ENCODE measurements around the gene CAMTA1.

CAMTA1 gene

GRCh38 chr1:7174980-7175906 lies 390.0 kb downstream of the CAMTA1 start:
- TF ChIP-seq CTCF (IDR thresholded peaks at IDR 0.05; ENCODE audit: low read depth, low read length): no peak
- H3K4me3 ChIP-seq (ENCODE audit: low read depth, low read length): no peak overlapping the region

GRCh38 chr1:7177021-7177420 lies 391.8 kb downstream of the CAMTA1 start:
- no peak for TF ChIP-seq CTCF (IDR thresholded peaks at IDR 0.05; ENCODE audit: low read depth, low read length)
- H3K4me3 ChIP-seq (ENCODE audit: low read depth, low read length): no peak overlapping the region

- no peak overlapping the region for H3K4me3 ChIP-seq (ENCODE audit: low read depth, low read length)
- no peak for TF ChIP-seq CTCF (IDR thresholded peaks at IDR 0.05; ENCODE audit: low read depth, low read length)
These were observed 392.3 kb downstream of the CAMTA1 start for GRCh38 chr1:7177438-7178146.

- no peak for TF ChIP-seq CTCF (IDR thresholded peaks at IDR 0.05; ENCODE audit: low read depth, low read length)
- no peak overlapping the region for H3K4me3 ChIP-seq (ENCODE audit: low read depth, low read length)
These were observed 393.1 kb downstream of the CAMTA1 start for GRCh38 chr1:7178336-7178735.

GRCh38 chr1:7178741-7179140 lies 393.5 kb downstream of the CAMTA1 start:
- no peak for TF ChIP-seq CTCF (IDR thresholded peaks at IDR 0.05; ENCODE audit: low read depth, low read length)
- no peak overlapping the region for H3K4me3 ChIP-seq (ENCODE audit: low read depth, low read length)

GRCh38 chr1:7185721-7186120 lies 400.5 kb downstream of the CAMTA1 start:
- TF ChIP-seq CTCF (IDR thresholded peaks at IDR 0.05; ENCODE audit: low read depth, low read length): no peak
- no peak overlapping the region for H3K4me3 ChIP-seq (ENCODE audit: low read depth, low read length)

Measured in WI38 (cell line).